Neutrophil (primary cell): ENCODE results near the gene HOXC6.

Experiments
- H3K27ac ChIP-seq: fragments of 200-600 bp; sonication (generic); 2 replicates; pipeline ENCODE4 v1.5.1; 2016; ENCODE audit warnings: mild to moderate bottlenecking, moderate library complexity
- H3K27me3 ChIP-seq: fragments of 200-600 bp; sonication (generic); 2 replicates; pipeline ENCODE4 v1.6.0; 2016; ENCODE audit warnings: mild to moderate bottlenecking
- H3K36me3 ChIP-seq: fragments of 200-600 bp; sonication (generic); 2 replicates; pipeline ENCODE4 v1.5.1; 2017
- H3K4me1 ChIP-seq, 2 experiments: fragments of 200-600 bp in 1 of 2; sonication (generic) in 1 of 2; 1 replicate in 1 of 2; 2 replicates in 1 of 2; pipeline versions ENCODE4 v1.5.1 to v1.6.1; 2013 to 2016; ENCODE audit warnings: low read depth in 1 of 2, low read length in 1 of 2, mild to moderate bottlenecking in 1 of 2, moderate library complexity in 1 of 2; ENCODE audit not compliant: control insufficient read depth in 1 of 2, insufficient read depth in 1 of 2
- H3K4me3 ChIP-seq, 2 experiments: fragments of 200-600 bp in 1 of 2; sonication (generic) in 1 of 2; 1 replicate in 1 of 2; 2 replicates in 1 of 2; pipeline ENCODE4 v1.5.1; 2013 to 2016; ENCODE audit warnings: low read depth in 1 of 2, low read length in 1 of 2, mild to moderate bottlenecking in 1 of 2, moderate library complexity in 1 of 2
- H3K9me3 ChIP-seq: fragments of 200-600 bp; sonication (generic); 2 replicates; pipeline ENCODE4 v1.5.1; 2016
- TF ChIP-seq, protein P1 (sequence below): fragments of 200-600 bp; sonication (generic); IDR thresholded peaks from 2 replicates; pipeline ENCODE4 v1.5.1; 2016; ENCODE audit warnings: antibody characterized with exemption

The HOXC6 gene

DNA sequence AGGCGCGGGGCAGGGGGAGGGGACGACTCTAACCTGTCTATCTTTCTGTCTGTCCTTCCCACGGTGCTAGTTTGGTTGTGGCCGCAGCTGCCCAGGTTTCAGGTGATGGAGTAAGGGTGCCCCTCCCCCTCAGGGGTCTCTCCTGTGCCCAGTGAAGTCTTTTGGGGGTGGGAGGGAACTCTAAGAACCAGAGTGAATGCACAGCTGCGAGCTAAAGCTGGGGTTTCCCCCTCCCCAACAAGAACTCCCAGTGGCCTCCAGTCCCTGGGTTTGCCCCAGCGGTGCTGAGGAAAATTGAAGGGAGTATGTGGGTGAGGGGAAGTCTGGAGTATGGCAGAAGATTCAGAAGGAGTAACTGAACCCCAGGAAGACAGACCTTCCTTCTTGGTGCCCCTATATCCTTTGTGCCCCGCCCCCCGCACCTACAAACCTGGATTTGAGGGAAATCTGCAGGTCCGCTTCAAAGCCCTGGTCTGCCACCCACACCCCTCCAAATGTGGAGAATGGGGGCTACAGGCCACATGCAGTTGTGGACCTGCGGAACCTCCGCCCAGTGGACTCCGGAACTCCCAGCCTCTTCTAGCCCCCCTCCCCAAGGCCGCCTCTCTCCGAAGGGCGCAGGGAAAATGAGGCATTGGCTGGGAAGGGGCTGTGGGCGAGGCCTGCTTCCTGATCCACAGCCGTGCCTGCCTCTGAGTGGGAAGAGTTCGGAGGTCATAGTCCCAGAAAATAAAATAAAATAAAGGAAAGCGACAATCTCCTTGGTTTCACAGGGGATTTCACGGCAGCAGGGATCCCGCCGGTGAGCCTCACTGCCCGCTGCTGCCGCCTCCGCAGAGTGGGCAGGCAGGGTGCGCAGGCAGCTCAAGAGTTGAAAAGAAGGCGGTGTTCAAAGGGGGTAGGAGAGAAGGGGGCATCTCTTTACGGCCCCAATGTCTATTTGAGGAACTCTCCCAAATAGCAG lies 31.7 kb upstream of the HOXC6 start:
- H3K27ac ChIP-seq = no peak overlapping the region
- peak overlapping the region; percentile 37 to 53 for H3K4me3 ChIP-seq

DNA sequence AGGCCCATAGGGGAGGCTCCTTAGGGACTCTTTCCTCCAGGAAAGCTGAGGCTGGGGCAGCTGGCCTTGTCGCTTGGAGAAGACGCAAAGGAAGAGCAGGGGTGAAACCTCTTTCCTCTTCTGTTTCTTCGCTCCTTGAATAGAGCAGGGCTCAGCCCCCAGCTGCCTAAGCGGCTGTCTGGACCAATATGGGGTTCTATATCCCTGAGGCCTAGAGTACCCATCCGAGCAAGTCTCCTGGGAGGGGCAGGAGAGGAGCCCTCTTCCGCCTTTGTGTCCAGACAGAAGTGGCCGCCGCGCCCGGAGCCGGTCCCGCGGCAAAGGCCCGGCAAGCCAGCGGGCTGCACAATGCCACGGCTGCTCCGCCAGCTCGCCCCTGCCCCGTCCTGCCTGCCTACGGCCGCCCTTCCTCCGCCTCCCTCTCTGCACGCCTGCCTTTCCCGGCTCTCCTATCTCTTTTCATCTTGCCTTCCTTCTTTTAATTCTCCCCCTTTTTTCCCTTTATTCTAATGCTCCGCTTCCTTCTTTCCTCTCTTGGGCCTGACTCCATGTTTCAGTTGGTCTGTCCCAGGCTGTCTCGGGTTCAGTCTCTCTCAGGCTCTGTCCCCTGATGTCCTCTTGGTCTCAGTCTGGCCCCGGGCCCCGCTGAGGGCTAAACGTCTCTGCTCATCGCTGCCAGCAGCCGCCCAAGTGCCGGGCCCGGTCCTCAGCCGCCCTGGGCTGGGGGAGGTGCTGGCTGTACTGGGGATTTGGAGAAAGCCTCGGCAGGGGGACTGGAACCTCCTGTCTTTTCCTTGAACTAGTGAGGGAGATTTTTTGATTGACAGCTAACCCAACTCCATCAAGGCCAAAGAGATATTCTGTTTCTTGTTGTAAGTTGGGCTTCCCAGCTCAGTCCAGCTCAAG lies 30.8 kb upstream of the HOXC6 start:
- no peak overlapping the region for H3K27ac ChIP-seq
- H3K4me1 ChIP-seq = peaks cover 15 to 30% of the 10 kb centered on the region in 2 experiments
- no peak overlapping the region for H3K4me3 ChIP-seq
- TF ChIP-seq, protein P1, sequence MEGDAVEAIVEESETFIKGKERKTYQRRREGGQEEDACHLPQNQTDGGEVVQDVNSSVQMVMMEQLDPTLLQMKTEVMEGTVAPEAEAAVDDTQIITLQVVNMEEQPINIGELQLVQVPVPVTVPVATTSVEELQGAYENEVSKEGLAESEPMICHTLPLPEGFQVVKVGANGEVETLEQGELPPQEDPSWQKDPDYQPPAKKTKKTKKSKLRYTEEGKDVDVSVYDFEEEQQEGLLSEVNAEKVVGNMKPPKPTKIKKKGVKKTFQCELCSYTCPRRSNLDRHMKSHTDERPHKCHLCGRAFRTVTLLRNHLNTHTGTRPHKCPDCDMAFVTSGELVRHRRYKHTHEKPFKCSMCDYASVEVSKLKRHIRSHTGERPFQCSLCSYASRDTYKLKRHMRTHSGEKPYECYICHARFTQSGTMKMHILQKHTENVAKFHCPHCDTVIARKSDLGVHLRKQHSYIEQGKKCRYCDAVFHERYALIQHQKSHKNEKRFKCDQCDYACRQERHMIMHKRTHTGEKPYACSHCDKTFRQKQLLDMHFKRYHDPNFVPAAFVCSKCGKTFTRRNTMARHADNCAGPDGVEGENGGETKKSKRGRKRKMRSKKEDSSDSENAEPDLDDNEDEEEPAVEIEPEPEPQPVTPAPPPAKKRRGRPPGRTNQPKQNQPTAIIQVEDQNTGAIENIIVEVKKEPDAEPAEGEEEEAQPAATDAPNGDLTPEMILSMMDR = no peak
- peaks cover 100% of the 10 kb centered on the region for H3K27me3 ChIP-seq
- no peaks in the 10 kb centered on the region for H3K36me3 ChIP-seq
- no peaks in the 10 kb centered on the region for H3K9me3 ChIP-seq

More for the DNA sequence above, 31.7 kb upstream of the HOXC6 start:
- H3K36me3 ChIP-seq = no peaks in the 10 kb centered on the region
- no peaks in the 10 kb centered on the region for H3K9me3 ChIP-seq
- H3K4me1 ChIP-seq = peaks cover 15 to 30% of the 10 kb centered on the region in 2 experiments
- H3K27me3 ChIP-seq = peaks cover 100% of the 10 kb centered on the region
- TF ChIP-seq, protein P1 = no peak

DNA sequence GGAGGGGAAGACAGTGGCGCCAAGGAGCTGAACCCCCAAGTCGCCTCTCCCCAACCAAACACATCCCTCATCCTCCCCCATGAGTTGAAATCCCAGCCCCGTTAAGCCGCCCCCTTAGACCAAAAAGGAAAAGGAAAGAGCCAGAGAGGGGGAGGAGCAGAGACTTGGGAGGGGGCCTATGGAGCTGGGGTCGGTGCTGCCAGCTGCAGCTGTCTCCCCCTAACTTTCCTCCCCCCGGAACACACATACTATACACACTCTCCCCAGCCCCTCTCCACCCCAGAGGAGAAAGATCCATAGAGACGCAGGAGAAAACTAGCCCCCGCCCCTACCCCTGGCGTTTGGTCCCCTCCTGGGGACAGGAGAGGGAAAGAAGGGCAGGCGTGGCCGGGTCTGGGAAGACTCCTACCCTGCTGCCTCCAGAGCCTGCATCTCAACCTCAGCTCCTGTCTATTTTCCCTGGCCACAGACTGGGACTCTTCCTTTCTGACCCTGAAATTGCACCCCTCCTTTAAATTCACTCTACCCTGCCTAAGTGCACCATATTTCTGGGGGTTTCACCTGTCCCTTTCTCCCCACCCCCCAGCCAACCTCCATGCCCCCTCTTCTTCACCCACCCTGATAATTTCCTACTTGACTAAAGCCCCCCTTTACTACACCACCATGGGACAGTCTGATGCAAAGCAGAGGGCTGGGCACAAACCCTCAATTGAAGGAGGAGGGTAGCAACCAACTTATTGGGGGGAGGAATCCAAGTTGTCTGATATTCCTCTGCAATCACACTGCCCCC lies 29.9 kb upstream of the HOXC6 start:
- Histone ChIP-seq H3K4me1 (peaks cover 15 to 30% of the 10 kb centered on the region in 2 experiments), H3K36me3 (no peaks in the 10 kb centered on the region), H3K9me3 (no peaks in the 10 kb centered on the region), H3K4me3 (no peak overlapping the region), H3K27ac (no peak overlapping the region), H3K27me3 (peaks cover 100% of the 10 kb centered on the region)
- TF ChIP-seq, protein P1 = no peak

DNA sequence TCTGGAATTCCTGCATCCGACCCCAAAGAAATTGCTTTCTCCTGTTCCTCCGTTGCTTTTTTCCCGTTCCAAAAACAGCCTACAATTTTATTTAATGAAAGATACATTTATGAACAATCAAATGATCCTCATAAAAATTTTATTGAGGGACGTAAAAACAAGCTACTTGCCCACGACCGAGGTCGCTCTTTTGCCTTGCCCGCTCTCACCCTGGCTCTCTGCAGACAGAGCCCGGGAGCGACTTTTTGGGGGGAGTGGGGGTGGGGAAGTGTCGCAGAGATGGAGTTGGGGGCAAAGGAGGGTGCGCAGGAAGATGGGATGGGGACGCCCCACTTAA lies 29.4 kb upstream of the HOXC6 start:
- Histone ChIP-seq H3K27ac (no peak overlapping the region), H3K9me3 (no peaks in the 10 kb centered on the region), H3K4me1 (peaks cover 15 to 30% of the 10 kb centered on the region in 2 experiments), H3K4me3 (no peak overlapping the region), H3K27me3 (peaks cover 100% of the 10 kb centered on the region), H3K36me3 (no peaks in the 10 kb centered on the region)
- TF ChIP-seq, protein P1 = no peak

DNA sequence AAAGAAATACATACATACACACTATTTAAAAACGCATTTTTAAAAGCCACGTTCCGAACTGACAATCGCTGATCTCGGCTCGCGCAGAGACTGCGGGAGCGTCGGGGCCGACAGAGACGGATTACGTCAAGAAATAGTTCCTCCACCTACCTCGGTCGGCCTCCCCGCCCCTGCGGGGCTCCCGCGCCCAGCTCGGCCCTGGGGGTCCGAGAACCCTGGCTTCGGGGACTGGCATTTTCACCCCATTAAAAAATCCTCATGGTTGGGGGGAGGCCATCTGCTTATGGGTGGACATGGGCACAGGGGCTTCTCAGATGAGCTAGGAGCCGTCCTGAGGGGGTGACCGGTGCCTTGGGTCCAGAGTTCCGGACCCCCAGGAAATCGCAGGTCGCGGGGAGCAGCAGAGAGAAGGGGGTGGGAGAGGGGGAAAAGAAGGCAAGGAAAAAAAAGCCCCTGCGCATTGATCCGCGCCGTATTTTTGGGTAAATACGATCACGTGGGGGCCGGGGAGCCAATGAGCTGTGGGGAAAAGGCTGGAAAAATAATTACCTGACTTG lies 28.6 kb upstream of the HOXC6 start:
- Histone ChIP-seq H3K27ac (no peak overlapping the region), H3K9me3 (no peaks in the 10 kb centered on the region), H3K4me3 (no peak overlapping the region), H3K36me3 (no peaks in the 10 kb centered on the region), H3K27me3 (peaks cover 100% of the 10 kb centered on the region), H3K4me1 (peaks cover 15 to 26% of the 10 kb centered on the region in 2 experiments)
- TF ChIP-seq, protein P1 = no peak
